ENCODE data around the gene UBAC1. TPM values are rescaled to one million over a fixed set of nuclear protein-coding genes. Genes with fewer than 3 reads are reported as not detected.

UBAC1 gene
- 10 to 100 TPM; 47.6 to 63.2 (median 54.3) TPM for total RNA-seq

- Histone ChIP-seq H3K36me3 (peaks cover 0 to 6% (median 0%) of the 10 kb centered on the region in 3 donors), H3K27ac (peak within 1 kb of the TSS; percentile 94 to 96 (median 95)), H3K27me3 (no peaks in the 10 kb centered on the region), H3K4me1 (peaks cover 23 to 38% (median 24%) of the 10 kb centered on the region in 3 donors), H3K4me3 (peak within 1 kb of the TSS; percentile 98 to 100 (median 98)), H3K9me3 (no peaks in the 10 kb centered on the region)
- peak; percentile 77 for DNase-seq
- intact Hi-C loops (cut with DNase I), result no loop called here
- TF ChIP-seq CTCF (IDR thresholded peaks at IDR 0.05) (peak in 5 of 6 experiments; percentile 32 to 66 (median 49)), POLR2A (IDR thresholded peaks at IDR 0.05) (peak in 1 of 4 donors; percentile 15)
- 0 to 1% methylated on average over 5 to 15 of the region's 53 CpGs for whole genome bisulfite sequencing, 2 donors
Observed at GRCh38 chr9:135961277-135961715, at the start of gene UBAC1. UBAC1 (minus strand) TSS chr9:135961373; CDS start chr9:135961162, 211 bp downstream.

DNA sequence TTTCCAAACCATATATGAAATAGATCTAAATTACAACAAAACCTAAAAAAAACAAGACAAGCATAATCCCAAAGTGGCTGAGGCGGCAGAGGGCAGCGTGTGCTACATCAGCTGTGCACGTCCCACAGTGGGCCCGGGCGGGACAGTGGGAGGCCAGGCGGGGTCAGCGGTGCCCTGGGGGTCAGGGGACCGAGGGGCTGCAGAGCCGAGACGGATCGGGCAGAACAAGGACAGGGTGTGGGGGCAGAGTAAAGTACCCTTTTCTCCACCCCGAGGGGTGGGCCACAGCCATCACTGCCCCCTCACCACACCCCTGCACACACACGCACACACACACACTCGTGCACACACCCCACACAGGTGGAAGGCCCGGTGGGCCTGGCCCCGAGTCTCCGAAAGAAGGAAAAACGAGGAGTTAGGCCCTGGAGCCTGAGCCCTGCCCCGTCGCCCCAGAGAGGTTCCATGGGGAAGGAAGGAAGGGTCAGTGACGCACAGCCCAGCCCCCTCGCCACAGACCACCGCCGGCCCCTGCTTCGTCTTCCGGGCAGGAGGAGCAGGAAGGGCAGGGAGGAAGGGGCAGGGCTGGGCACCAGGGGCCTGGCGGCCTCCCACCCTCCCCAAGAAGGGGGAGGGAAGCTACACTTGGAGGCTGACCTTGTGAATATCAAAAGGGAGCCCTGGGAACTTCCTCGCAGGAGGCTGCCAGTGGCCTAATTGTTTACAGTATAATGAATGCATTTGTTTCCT, 49.6 kb upstream of the UBAC1 start:
- no peaks in the 10 kb centered on the region for H3K27me3 ChIP-seq
- H3K4me1 ChIP-seq, result peaks cover 0 to 81% (median 23%) of the 10 kb centered on the region in 3 donors
- TF ChIP-seq CTCF (IDR thresholded peaks at IDR 0.05) (no peak), POLR2A (IDR thresholded peaks at IDR 0.05) (no peak)
- DNase-seq, result no peak
- peak overlapping the region in 3 of 4 donors; percentile 62 to 86 (median 81) for H3K27ac ChIP-seq
- H3K9me3 ChIP-seq, result no peaks in the 10 kb centered on the region
- H3K36me3 ChIP-seq, result peaks cover 0 to 72% (median 9%) of the 10 kb centered on the region in 3 donors
- 66 to 88% methylated on average over 13 to 15 of the region's 28 CpGs for WGBS, 2 donors
- intact Hi-C loops (cut with DNase I), result no loop called here
- H3K4me3 ChIP-seq, result peak overlapping the region in 2 of 4 donors; percentile 8 to 21

- H3K36me3 ChIP-seq, result peaks cover 0 to 67% (median 9%) of the 10 kb centered on the region in 3 donors
- intact Hi-C loops (cut with DNase I), result no loop called here
- no peak for TF ChIP-seq CTCF (IDR thresholded peaks at IDR 0.05)
- TF ChIP-seq POLR2A (IDR thresholded peaks at IDR 0.05), result no peak
- H3K4me3 ChIP-seq, result no peak overlapping the region
- H3K27ac ChIP-seq, result peak overlapping the region in 3 of 4 donors; percentile 62 to 86 (median 81)
- H3K4me1 ChIP-seq, result peaks cover 0 to 81% (median 23%) of the 10 kb centered on the region in 3 donors
- H3K9me3 ChIP-seq, result no peaks in the 10 kb centered on the region
- 80 to 97% methylated on average over 1 to 10 of the region's 17 CpGs for WGBS, 2 donors
- DNase-seq, result no peak
- no peaks in the 10 kb centered on the region for H3K27me3 ChIP-seq
Observed at GRCh38 chr9:136010176-136010575, 49.0 kb upstream of the UBAC1 start.

DNA sequence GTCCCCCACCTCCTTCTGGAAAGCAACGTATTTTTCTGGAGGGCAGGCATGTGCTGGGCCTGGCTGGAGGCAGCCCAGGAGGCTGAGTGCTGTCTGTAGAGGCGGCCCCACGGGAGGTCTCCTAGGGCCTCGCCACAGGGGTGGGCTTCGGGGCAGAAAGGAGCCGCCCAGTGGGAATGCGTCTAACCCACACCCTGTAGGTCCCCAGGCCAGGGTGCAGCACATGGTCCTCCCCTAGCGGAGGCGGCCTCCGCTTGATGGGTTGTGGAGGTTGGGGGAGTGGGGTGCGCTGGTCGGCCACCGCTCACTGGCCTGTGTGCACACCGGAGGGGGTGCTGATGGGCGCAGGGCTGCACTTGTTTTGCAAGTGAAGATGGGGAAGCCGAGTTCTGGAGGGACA, 48.3 kb upstream of the UBAC1 start:
- Histone ChIP-seq H3K4me3 (no peak overlapping the region), H3K27ac (peak overlapping the region in 2 of 4 donors; percentile 81 to 86), H3K4me1 (peaks cover 0 to 81% (median 23%) of the 10 kb centered on the region in 3 donors), H3K9me3 (no peaks in the 10 kb centered on the region), H3K27me3 (no peaks in the 10 kb centered on the region), H3K36me3 (peaks cover 0 to 62% (median 9%) of the 10 kb centered on the region in 3 donors)
- intact Hi-C loops (cut with DNase I), result no loop called here
- no peak for DNase-seq
- 60 to 80% methylated on average over 1 of the region's 16 CpGs for WGBS, 2 donors
- TF ChIP-seq POLR2A (IDR thresholded peaks at IDR 0.05) (no peak), CTCF (IDR thresholded peaks at IDR 0.05) (no peak)

GRCh38 chr9:136008693-136008997, 47.5 kb upstream of the UBAC1 start:
- Histone ChIP-seq H3K27me3 (no peaks in the 10 kb centered on the region), H3K27ac (peak overlapping the region in 2 of 4 donors; percentile 81 to 83), H3K9me3 (no peaks in the 10 kb centered on the region), H3K4me3 (no peak overlapping the region), H3K4me1 (peaks cover 4 to 83% (median 26%) of the 10 kb centered on the region in 3 donors), H3K36me3 (peaks cover 0 to 53% (median 8%) of the 10 kb centered on the region in 3 donors)
- no peak for DNase-seq
- 76 to 83% methylated on average over 6 to 17 of the region's 21 CpGs for WGBS, 2 donors
- no peak for TF ChIP-seq CTCF (IDR thresholded peaks at IDR 0.05)
- no peak for TF ChIP-seq POLR2A (IDR thresholded peaks at IDR 0.05)
- intact Hi-C loops (cut with DNase I), result no loop called here
